Nucleus accumbens (tissue), 56 donors: Measurements from ENCODE around the gene INF2.
"Not testable (repeated sequence)": the region's sequence is repeated elsewhere in the genome, so short reads cannot be mapped to it uniquely, and the experiment has no call there.

Experiments
- DNase-seq, 56 donors: peaks; one replicate each; lab custom pipeline; 2025; lab: John Stamatoyannopoulos, UW

INF2 gene

GRCh38 chr14:104689109-104689880 is at the start of gene INF2:
Gene INF2 (plus strand): TSS chr14:104689618. CDS start chr14:104701366, 11,748 bp downstream.
- DNase-seq, result peak in 36 of 56 donors; percentile 26 to 81 (median 51)

- peak in 41 of 56 donors; percentile 9 to 79 (median 39) for DNase-seq
Observed at GRCh38 chr14:104639885-104640548, 49.4 kb upstream of the INF2 start.

GRCh38 chr14:104640681-104641080 is 48.7 kb upstream of the INF2 start:
- no peak for DNase-seq

- no peak for DNase-seq
Observed at GRCh38 chr14:104641753-104642539, 47.5 kb upstream of the INF2 start.

- DNase-seq, result no peak
Observed at GRCh38 chr14:104642540-104642868, 46.9 kb upstream of the INF2 start.

GRCh38 chr14:104643306-104643705 is 46.1 kb upstream of the INF2 start:
- DNase-seq, result no peak

GRCh38 chr14:104644091-104644635 is 45.3 kb upstream of the INF2 start:
- DNase-seq, result no peak

GRCh38 chr14:104644656-104645378 is 44.6 kb upstream of the INF2 start:
- DNase-seq, result no peak

GRCh38 chr14:104647467-104648043 is 41.9 kb upstream of the INF2 start:
- DNase-seq, result no peak

GRCh38 chr14:104650057-104650980 is 39.1 kb upstream of the INF2 start:
- peak in 46 of 56 donors; percentile 19 to 85 (median 55) for DNase-seq

- no peak for DNase-seq
Observed at GRCh38 chr14:104650981-104651875, 38.2 kb upstream of the INF2 start.

GRCh38 chr14:104651876-104652260 is 37.5 kb upstream of the INF2 start:
- no peak for DNase-seq

GRCh38 chr14:104652386-104652785 is 37.0 kb upstream of the INF2 start:
- DNase-seq, result no peak

GRCh38 chr14:104653130-104653920 is 36.1 kb upstream of the INF2 start:
- DNase-seq, result not testable (repeated sequence)

- no peak for DNase-seq
Observed at GRCh38 chr14:104654119-104654518, 35.3 kb upstream of the INF2 start.

- peak in 12 of 56 donors; percentile 13 to 46 (median 32) for DNase-seq
Observed at GRCh38 chr14:104655128-104655848, 34.1 kb upstream of the INF2 start.
